HG03135 (cell line): ENCODE data around the gene STAT4.

Source experiments
- ATAC-seq: cut with Tn5 transposase; IDR thresholded peaks from one replicate; pipeline ENCODE4 v1.9.1; 2021; ENCODE audit warnings: mild to moderate bottlenecking, moderate library complexity; ENCODE audit not compliant: unreplicated experiment

STAT4 gene

DNA sequence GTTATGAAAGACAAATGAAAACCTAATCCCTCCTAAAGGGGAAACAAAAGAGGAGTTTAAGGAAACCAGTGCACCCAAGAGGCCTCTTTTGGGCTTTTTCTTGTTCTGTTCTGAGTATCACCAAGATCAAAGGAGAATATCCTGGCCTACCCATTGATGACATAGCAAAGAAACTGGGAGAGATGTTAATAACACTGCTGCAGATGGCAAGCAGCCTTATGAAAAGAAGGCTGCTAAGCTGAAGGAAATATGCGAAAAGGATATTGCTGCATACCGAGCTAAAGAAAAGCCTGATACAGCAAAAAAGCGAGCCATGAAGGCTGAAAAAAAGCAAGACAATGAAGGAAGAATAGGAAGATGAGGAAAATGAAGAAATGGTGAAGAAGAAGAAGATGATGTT, 23.6 kb upstream of the STAT4 start:
- no peak for ATAC-seq

DNA sequence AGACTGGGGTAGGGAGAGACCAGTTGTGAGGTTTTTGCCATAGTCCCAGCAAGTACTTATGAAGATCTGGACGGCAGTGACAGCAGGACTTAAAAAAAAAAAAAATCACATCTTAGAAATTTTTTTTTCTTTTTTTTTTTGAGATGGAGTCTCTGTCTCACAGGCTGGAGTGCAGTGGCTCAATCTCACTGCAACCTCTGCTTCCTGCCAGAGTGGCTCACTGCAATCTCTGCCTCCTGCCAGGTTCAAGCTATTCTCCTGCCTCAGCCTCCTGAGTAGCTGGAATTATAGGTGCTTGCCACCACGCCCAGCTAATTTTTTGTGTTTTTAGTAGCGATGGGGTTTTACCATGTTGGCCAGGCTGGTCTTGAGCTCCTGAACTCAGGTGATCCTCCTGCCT, 22.4 kb upstream of the STAT4 start:
- ATAC-seq = no peak

DNA sequence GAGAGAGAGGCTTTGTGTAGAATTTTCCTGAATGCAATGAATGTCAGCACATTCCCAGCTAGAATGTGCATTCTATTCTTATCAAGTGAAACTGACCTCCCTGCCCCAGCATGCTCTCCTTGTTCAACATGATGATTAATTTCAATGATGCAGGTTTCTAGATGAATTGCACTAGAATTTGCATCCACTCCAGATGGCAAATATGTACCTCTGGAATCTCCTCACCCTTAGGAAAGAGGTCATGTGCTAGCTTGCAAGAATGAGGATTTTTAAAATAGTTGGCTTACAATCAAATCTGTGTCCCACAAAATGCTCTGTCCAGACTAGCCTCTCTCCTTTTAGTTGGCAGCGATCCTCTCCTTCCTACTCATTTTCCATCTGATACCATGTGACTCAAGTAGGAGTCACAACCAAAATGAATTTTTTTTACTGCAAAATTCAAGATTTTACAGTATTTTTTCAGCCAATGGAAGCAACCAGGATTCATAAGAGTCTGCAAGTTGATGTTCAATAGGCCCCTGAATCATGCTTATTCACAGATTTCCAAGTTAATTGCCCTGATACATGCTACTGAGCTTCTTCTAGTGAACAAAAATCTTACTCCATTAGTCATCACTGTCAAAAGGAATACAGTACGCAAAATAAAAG, 21.0 kb upstream of the STAT4 start:
- ATAC-seq = no peak

- no peak for ATAC-seq
Observed at GRCh38 chr2:191171286-191171685, 20.5 kb upstream of the STAT4 start.

- ATAC-seq = no peak
Observed at GRCh38 chr2:191170773-191171172, 20.0 kb upstream of the STAT4 start.

- ATAC-seq = no peak
Observed at GRCh38 chr2:191170301-191170636, 19.5 kb upstream of the STAT4 start.

DNA sequence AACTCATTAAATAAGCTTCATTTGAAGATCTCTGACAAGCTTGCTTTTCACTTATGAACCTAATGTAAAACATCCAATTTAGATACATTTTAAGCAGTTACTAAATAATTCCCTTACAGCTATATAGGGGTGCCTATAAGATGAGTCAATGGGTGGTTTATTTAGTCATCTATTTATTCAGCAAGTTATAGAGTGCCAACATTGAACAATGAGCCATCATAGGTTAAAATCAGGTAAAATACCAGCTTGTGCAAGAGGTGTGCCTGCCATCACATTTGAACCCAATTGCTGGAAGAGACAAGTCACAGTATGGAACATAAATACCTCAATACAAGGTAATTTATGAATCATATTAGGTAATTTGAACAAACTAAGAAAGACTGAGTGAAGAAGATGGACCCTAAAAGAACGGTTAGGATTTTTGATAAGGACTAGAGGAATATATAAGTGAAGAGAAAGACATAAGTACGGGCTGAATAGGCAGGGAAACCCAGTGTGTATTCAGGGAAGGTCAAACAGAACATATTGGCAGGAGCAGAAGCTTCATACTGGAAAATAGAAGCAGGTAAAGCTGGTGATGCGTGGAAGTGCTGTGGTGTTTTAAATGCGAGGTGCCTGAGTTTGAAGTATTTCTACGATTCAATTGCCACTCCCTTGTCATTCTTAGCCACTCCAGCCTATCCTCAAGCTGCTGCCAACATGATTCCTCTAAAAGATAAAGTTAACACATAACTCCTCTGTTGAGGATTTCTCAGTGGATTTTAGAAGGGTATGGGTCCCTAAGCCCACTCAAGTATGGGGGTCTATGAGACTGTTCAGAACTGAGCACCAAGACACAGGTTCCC, 18.9 kb upstream of the STAT4 start:
- ATAC-seq = no peak

DNA sequence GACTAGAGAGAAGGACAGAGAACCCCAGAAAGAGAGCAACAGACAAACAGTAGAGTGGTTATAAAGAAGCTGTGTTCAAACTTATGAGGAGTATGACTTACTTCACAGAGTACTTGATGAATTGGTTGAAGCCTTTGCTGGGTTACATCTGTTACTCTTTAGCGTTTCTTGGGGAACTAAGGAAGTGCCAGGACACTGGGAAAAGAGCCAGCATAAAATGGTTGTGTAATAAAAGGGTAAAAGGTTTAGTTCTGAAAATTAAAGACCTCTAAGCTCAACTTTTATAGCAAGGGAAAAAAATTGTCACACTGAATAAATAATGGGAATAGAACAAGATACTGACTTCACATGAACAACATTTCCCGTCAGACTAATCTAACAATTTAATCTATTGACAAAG, 17.0 kb upstream of the STAT4 start:
- no peak for ATAC-seq

DNA sequence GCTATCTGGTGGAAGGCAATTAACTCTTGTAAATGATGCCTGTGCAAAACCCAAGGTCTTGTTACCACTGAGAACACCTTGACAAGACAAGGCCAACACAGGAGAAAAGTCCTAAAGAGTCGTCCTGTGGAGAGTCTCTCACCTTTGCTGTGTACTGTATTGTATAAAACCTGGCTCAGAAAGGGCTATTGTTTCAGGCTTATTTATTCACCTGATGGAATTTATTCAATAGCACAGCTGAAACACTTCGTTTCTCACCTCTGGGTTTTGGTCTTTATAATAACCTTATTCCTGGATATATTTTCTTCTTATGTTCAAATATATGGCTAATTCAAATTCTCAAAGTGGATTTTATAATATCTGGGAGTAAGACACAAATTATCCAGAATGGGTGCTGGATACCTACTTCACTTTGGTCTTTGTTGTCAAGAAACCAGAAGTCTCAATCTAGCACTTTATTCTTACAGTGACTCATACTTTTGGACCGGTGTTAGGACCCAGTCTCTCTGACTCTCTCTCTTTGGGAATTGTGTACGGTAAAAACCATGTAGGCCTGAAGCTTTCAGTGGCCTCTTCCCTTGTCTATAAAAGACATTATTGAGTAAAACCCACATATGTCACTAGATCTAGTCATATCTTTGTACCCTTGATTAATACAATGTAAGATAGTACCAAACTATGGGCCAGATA, 16.1 kb upstream of the STAT4 start:
- ATAC-seq = no peak

GRCh38 chr2:191166111-191166755, 15.4 kb upstream of the STAT4 start:
- ATAC-seq = no peak

GRCh38 chr2:191165176-191165643, 14.4 kb upstream of the STAT4 start:
- no peak for ATAC-seq

- ATAC-seq = no peak
Observed at GRCh38 chr2:191158747-191159146, 8.0 kb upstream of the STAT4 start.

DNA sequence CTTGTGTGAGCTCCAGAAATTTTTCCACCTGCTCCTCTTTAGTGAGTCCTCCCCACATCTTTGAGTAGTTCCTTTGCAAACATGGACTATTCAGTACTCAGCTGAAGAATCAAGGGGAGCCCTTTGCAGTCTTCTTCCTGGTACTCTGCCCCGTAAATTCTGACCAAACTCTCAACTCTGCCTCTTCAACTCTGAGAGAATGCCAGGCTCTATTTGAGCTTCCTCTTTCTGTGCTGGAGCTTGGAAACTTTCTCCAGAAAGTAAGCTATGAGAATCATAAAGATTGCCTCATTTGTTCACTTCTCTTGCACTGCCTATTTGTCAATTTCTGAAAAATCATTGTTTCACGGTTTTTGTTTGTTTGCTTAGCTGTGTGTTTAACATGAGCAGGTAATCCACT, 7.4 kb upstream of the STAT4 start:
- no peak for ATAC-seq

GRCh38 chr2:191155608-191156071, 4.8 kb upstream of the STAT4 start:
- ATAC-seq = peak; percentile 43

GRCh38 chr2:191153716-191154115, 2.9 kb upstream of the STAT4 start:
- no peak for ATAC-seq

GRCh38 chr2:191152482-191153240, 1.9 kb upstream of the STAT4 start:
- ATAC-seq = no peak

DNA sequence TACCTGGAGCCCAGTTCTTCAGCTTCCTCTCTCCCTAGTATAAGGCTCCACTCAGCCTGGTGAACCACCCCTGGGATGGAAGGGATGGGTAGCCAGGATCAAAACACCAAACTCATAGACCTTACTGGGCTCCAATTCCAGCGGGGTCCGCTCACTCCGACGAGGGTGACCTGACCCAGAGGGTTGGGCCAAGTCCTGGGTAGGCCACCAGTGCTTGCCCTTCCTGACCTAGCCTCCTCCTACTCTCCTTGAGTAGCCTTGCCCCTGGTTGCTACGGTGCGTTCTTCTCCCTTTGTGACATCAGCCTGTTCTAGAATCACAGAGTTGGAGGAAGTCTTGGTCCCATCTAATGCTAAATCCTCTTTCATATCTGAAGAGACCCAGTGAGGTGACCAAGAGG, 537 bp upstream of the STAT4 start:
- peak; percentile 10 for ATAC-seq

DNA sequence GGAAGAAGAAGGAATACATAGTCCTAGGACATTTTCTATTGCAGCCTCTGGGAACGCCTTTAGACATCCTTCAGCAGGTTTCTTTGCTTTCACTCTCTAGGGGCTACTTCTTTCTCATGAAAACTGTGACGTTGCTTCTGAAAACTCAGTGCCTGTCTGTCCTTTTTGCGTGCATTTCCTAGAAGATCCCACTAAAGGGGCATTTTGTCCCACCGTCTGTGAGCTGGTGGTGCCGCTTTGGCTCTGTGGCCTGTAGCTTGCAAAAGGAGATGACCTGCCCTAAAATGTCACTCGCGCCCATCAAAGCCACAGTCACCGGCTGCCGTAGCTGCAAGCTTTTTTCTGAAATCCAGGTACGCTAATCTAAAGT, 579 bp downstream of the STAT4 start:
- peak; percentile 31 for ATAC-seq

DNA sequence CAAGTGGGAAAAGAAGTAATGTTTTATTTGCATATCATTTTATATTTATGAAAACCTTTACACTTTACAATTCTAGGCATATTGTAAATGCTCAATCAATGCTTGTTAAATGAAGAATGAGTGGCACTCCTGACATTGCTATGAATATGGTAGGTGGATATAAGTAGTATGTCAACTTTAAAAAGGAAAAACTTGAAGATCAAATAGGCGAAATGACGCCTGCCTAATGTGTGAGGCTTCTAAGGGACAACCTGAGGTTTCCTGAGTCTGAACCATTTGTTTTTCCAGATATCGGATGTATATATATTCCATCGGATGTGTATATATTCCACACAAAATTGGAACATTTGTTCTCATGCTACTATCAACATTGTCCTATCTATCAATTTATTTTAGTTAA, 1.4 kb downstream of the STAT4 start:
- ATAC-seq = no peak

DNA sequence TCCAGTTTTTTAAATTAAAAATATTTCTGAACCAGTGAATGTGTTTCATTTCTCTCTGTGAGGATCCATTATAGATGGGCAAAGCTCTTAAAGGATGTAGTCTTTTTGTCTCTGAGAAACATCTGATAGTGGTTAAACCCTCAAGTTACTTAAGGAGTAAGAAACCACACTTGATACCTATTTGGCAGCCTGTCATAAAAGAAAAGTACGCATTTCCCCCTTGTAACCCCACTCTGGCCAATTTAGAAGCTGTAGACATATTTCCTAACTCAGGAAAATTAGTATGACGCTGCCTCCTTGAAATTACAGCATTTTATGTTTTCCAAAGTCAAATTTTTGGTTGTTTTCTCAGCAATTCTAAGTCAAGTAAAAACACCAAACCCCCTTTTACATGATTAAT, 2.0 kb downstream of the STAT4 start:
- no peak for ATAC-seq

DNA sequence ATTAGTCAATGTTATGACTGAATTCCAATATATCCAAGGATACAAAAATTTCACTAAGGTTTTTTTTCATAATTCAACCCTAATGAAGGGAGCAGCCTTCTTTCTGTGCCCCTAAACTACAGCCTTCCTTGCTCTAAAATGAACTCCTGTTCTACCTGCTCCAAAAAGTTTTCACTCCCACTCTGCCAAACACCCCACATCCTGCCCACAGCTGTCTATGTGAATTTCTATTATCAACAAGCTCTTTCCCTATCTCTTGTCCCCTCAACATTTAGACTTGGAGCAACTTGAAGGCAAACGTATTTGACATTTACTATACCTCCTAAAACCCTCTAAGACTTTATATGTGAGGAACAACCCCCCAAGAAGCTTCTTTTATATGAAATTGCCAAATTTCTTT, 2.5 kb downstream of the STAT4 start:
- no peak for ATAC-seq
